GM19240 (cell line): Measurements from ENCODE around the gene TAMALIN.

Source experiments
- DNase-seq: peaks from one replicate; pipeline ENCODE4 v3.0.0; 2011; ENCODE audit warnings: low spot score; ENCODE audit not compliant: insufficient read length

The TAMALIN gene

DNA sequence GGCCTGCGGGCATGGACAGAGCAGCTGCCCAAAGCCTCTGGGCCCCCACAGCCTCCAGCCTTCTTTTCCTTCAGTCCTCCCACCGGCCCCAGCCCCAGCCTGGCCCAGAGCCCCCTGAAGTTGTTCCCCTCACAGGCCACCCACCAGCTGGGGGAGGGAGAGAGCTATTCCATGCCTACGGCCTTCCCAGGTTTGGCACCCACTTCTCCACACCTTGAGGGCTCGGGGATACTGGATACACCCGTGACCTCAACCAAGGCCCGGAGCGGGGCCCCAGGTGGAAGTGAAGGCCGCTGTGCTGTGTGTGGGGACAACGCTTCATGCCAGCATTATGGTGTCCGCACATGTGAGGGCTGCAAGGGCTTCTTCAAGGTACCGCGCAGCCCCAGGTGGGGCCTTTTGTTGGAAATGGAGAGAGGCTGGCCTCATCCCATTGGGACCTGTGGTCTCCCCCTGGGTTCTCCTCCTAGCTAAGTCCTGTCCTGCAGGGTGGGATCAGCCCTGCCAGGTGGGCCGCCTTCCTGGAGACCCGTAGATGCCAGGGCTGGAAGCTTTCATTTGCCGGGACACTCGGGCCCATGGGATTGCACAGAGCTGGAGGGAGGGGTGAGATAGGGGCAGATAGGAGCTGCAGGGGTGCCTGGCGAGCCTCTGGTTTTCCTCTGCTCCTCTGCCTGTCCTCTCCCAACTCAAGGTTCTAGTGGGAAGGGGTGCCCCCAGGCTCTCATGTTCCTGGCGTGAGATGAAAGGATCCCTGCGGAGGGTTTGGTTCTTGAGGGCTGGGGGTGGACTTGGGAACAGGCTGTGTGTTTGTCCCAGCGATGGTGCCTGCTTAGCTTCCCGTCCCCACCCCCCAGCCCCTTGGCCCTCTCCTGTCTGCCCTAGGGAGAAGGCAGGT, 48.3 kb downstream of the TAMALIN start:
- DNase-seq: no peak

DNA sequence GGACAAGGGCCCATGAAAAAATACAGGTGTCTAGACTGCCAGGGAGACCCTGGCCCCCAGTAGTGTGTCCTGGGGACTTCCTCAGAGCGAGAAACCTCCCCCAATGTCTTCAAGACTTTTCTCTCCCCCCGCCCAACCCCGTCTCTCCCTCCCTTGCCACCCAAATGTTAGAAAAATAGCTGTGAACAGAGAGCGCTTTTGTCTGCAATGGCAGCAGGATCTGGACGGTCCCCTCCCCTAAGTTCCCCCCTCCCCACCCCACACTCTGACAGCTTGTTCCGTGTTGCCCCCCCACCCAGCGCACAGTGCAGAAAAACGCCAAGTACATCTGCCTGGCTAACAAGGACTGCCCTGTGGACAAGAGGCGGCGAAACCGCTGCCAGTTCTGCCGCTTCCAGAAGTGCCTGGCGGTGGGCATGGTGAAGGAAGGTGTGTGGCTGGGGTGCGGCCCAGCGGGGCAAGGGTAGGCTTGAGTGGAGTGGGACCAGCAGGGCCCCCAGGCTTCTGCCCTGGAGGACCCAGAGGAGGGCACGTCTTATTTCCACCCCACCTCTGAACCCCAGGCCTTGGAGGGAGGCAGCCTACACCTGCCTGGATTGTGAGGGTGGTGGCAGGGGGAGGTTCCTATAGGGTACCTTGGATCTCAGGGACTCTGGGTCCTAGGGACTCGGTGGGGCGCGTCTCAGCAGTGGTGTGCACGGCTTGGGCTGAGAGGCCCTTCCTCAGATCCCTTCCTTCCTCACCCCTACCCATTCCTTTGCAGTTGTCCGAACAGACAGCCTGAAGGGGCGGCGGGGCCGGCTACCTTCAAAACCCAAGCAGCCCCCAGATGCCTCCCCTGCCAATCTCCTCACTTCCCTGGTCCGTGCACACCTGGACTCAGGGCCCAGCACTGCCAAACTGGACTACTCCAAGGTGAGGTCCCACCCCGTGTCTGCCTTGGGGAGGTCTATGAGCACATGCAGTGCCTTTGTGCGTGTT, 49.3 kb downstream of the TAMALIN start:
- no peak for DNase-seq

DNA sequence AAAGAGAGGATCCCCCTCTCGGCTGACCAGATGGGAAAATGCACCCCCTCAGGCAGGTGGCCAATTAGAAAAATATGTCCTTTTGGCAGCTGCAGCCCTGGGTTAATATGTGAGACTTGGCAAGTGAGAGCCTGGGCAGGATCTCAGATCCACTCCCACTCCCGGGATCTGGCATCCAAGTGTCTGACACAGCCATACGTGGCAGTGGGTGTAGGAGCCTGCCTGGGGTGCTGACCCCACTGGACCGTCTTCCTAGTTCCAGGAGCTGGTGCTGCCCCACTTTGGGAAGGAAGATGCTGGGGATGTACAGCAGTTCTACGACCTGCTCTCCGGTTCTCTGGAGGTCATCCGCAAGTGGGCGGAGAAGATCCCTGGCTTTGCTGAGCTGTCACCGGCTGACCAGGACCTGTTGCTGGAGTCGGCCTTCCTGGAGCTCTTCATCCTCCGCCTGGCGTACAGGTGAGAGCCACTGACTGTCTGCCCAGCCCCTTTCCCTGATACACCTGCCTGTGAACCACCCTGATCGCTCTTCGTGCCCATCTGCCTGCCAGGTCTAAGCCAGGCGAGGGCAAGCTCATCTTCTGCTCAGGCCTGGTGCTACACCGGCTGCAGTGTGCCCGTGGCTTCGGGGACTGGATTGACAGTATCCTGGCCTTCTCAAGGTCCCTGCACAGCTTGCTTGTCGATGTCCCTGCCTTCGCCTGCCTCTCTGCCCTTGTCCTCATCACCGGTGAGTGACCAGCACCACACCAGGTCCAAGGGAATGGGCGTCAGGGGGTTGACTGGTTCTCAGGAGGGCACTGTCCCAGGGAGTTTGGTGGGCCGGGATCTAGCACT, 50.3 kb downstream of the TAMALIN start:
- no peak for DNase-seq

DNA sequence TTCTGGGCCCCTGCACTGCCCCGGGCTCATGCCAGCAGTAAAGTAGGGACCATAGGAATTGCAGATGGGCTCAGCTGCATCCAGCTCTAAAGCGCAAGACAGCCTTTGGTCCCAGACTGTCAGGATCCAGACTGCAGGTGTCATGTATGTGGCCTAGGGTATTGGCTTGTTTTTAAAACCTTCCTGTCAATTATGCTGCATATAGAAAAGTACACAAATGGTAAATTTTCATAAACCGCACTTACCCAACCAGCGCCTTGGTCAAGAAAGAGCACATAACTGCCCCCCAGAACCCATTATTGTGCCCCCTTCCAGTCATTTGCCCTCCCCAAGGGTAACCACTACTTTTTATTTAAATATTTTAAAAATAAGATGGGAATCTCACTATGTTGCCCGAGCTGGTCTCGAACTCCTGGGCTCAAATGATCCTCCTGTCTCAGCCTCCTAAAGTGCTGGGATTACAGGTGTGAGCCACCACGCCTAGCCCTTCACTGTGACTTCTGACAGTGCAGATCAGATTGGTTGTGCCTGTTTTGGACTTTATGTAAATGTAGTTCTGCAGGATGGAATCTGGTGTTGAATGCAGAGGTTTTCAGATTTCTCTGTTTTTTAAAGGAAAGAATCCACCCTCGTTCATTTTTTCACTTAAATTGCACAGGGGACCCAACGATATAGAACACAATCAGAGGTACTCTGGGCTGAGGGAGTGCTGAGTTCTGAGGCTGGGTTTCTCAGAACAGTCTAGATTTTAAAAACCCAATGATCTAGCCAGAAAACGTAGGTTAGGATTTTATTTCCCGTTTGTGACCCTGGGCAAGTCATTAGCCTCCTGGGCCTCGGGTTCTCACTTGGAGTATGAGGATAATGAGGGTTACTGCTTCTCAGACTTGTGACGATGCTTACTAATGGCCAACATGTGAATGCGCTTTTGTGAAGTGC, 51.2 kb downstream of the TAMALIN start:
- DNase-seq: no peak

DNA sequence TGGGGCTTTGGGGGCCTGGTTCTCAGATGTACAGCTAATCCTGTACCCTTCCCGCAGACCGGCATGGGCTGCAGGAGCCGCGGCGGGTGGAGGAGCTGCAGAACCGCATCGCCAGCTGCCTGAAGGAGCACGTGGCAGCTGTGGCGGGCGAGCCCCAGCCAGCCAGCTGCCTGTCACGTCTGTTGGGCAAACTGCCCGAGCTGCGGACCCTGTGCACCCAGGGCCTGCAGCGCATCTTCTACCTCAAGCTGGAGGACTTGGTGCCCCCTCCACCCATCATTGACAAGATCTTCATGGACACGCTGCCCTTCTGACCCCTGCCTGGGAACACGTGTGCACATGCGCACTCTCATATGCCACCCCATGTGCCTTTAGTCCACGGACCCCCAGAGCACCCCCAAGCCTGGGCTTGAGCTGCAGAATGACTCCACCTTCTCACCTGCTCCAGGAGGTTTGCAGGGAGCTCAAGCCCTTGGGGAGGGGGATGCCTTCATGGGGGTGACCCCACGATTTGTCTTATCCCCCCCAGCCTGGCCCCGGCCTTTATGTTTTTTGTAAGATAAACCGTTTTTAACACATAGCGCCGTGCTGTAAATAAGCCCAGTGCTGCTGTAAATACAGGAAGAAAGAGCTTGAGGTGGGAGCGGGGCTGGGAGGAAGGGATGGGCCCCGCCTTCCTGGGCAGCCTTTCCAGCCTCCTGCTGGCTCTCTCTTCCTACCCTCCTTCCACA, 52.0 kb downstream of the TAMALIN start:
- DNase-seq: no peak

DNA sequence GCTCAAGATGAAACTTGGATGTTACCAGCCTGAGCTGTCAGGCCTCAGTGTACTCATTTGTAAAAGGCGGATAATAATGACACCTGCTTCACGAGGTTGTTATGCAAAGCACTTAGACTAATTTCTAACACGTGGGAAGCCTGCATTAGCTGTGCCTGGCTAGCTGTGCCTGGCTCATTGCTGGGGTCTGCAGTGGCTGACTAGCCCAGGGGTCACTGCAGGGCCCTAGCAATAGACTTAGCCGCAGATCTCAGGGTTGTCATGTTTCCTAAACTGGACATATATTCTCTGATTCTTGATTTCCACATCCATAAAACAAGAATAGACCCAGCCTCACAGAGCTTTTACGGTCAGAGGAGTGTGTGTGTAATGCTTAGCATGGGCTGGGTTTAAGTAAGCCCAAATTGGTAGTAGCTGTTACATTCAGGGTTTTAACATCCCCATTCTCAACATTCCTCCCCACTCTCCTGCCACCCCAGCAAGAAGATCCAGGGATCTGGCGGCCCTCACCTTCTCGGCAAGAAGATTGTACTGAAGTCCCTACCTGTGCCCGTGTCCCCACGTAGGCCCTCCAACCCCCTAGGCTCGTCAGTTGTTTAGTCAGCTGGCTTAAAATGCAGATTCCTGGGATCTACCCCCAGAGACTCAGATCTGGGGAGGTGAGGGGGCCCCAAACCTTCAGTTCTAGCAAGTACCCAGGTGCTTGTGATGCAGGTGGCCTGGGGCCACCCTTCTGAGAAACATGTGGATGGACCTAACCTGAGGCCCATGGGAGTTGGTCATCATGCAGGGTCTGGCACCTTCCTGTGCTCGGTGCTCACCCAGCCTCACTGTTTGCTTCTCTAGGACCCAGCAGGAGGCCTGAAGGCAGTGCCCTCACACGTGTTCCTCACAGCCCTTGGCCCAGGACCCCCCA, 53.1 kb downstream of the TAMALIN start:
- no peak for DNase-seq

DNA sequence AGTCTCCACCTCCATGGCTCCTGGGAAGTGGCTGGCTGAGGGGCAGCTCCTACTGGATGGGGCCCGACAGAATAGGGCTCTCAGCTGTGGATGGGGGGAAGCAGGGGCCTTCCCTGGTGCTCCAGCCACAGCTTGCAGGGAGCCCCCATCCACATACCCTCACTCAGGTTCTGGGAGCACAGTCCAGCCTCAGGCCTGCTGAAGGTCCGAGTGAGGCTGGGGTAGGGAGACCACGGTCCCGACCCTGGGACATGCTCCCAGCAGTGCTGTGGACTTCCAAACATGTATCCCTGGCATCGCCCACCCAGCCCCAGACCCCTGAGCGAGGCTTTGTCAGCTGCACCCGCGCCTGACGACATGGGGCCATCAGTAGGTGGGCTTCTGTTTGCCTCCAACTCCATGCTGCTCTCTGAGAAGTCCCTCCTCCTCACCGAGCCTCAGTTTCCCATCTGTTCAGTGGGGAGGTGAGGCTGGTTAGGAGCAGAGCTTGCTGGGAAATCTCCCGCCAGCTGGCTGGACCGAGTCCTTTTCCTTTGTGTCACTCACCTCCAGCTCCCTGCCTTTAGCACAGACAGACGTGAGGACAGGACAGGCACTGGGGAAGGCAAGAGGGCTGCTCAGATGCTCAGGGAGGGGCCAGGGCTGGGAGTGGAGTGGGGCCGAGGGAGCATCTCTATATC, 53.9 kb downstream of the TAMALIN start:
- DNase-seq: no peak

DNA sequence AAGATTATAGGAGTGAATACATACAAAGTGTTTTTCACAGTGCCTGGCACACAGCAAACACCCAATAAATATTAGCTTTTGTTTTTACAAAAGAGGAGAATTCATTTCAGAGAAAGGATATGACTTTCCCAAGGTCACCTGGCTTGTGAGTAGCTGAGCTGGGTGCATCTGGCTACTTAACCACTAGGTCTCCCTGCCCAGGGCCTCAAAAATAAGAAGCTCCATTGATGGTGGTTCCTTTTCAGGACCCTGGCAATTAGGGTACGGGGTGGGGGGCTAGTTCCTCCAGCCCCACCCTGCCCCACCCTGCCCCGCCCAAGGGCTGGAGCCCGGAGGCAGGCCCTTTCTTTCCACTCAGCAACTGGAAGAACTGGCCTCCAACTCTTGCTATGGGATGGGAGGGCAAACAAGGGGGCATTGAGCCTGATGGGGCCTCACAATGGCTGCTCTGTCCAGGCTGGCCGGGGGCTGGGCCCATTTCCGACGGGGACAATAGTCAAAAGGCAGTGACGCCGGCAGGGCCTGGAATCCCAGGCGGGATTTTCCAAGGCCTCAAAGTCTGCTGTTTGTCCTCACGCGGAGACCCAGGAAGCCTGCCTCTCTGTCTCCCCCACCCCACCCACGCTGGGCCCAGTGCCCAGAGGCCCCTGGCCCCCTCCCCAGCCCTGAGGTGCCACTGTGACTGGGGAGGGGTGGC, 54.9 kb downstream of the TAMALIN start:
- no peak for DNase-seq

DNA sequence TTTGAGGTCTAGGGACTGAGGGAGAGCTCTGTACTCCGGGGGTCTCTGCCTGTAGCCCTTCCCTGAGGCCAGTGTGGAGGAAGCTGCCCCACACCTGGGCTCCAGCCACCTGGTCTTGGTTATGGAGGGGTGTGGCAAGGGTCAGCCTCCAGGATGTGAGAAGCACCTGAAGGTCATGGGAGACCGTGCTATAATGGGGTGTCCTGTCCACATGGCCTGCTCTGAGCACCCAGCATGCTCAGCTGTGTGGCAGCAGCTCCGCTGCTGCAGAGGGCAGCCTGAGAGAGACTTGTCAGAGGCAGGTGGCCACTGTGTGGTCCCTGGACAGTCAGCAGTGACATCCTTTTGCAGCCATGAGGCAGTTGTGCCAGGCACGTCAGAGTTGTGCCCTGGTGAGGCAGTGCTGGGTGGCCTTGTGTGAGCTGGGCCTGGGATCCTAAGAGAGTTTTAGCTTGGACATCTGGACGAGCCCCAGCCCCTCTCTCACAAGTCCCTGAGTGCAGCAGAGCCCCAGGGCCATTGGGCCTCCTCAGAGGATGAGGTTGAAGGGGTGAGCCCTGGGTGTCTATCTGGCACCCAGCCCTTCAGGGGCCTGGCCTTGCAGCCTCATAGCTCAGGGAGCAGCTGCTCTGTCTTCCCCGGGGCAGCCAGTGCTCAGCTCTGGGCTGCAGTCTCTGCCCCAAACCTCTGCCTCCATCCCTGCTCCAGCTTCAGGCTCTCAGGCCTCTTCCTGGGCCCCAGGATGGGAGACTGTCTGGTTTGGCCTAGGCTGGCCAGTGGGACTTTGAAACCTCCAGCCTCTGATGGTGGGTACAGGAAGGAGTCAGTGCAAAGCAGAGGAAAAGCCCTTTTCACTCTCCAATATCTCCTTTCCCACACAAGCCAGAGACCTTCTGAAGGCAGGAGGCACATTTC, 55.7 kb downstream of the TAMALIN start:
- no peak for DNase-seq

DNA sequence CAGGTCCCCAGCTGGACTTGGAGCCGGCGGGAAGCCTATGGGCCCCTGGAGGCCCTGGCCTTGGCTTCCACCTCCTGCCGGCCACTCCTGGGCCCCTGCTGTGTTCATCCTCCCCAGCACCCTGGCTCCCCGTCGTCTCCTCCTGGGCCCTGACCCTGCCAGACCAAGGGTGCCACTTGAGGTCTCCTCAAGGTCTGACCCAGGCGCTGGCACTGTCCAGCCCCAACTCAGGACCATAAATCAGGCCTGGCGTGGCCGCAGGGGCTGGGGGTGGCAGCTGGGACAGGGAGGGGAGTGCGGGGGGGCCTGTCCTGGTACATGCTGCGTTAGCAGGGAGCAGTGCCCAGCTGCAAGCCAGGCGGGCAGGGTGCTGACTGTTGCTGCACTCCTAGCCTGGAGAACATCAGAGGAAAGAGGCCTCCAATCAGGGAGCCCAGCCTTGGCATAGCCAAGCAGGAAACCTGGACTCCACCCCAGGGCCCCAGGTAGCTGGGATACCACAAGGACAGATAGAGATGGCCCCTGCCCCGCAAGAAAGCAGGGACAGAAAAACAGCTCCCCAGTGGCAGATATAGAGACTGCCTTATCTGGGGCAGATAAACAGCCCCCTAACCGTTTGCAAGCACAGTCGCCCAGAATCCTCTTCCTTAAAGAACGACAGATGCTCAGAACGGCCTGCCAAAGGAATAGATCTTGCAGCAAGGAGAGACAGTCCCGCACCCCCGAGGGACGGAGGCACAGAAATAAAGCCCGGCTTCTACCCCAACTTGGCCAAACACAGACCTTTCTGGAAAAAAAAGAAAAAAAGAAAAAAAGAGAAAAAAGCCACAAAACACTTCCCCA, 56.6 kb downstream of the TAMALIN start:
- DNase-seq: no peak

DNA sequence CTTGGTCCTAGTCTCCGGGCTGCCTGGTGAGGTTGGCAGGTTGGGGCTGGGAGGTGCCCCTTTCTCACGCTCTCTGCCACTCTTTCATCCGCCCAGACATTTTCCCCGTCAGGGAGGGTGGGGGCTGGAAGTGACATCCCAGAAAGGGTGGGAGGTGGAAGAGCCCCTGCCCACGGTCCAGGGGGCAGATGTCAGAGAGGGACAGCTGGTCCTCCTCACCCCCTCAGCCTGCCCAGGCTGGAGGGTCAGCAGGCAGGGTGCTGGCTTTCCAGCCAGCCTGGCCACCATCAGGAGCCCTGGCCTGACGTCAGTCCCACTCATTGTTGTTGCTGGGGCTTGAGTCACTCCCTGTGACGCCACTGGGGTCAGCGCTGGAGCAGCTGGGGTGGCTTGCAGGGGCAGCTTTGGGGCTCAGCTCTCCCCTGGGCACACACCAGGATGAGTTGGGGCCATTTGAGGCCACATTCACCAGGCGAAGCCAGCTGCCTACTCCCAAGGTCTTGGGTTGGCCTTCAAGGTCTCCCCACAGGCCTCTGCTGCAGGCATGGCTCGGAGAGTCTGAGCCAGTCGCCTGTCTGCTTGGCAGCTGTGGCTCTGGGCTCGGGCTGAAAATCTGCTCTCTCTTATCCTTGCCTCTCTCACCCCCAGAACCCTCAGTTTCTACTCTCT, 57.4 kb downstream of the TAMALIN start:
- no peak for DNase-seq
